ENCODE measurements around the gene MBD3.
"Not testable (repeated sequence)": the region's sequence is repeated elsewhere in the genome, so short reads cannot be mapped to it uniquely, and the experiment has no call there.

The MBD3 gene

GRCh38 chr19:1592755-1593500 is at the start of gene MBD3:
Gene MBD3, minus strand, starts transcription at chr19:1592865. Its CDS starts 234 bp downstream, at chr19:1592631.
- DNase-seq = peak; percentile 85 to 88

GRCh38 chr19:1640893-1641448 is 48.3 kb upstream of the MBD3 start:
- DNase-seq = not testable (repeated sequence)

- DNase-seq = no peak
Measured at GRCh38 chr19:1636325-1637236, 43.9 kb upstream of the MBD3 start.

GRCh38 chr19:1634938-1635243 is 42.2 kb upstream of the MBD3 start:
- no peak for DNase-seq

- DNase-seq = no peak
Measured at GRCh38 chr19:1634242-1634937, 41.7 kb upstream of the MBD3 start.

- no peak for DNase-seq
Measured at GRCh38 chr19:1633269-1633826, 40.7 kb upstream of the MBD3 start.

GRCh38 chr19:1632462-1633268 is 40.0 kb upstream of the MBD3 start:
- DNase-seq = no peak

GRCh38 chr19:1631557-1632100 is 39.0 kb upstream of the MBD3 start:
- DNase-seq = no peak

- no peak for DNase-seq
Measured at GRCh38 chr19:1630811-1631210, 38.1 kb upstream of the MBD3 start.

- DNase-seq = no peak
Measured at GRCh38 chr19:1630012-1630411, 37.3 kb upstream of the MBD3 start.

- DNase-seq = no peak
Measured at GRCh38 chr19:1629256-1629808, 36.7 kb upstream of the MBD3 start.

- no peak for DNase-seq
Measured at GRCh38 chr19:1627194-1627593, 34.5 kb upstream of the MBD3 start.

- no peak for DNase-seq
Measured at GRCh38 chr19:1626417-1627010, 33.8 kb upstream of the MBD3 start.

- DNase-seq = peak; percentile 59 to 68
Measured at GRCh38 chr19:1624458-1624857, 31.8 kb upstream of the MBD3 start.

- DNase-seq = no peak
Measured at GRCh38 chr19:1622541-1622940, 29.9 kb upstream of the MBD3 start.

GRCh38 chr19:1622007-1622406 is 29.3 kb upstream of the MBD3 start:
- DNase-seq = no peak

- no peak for DNase-seq
Measured at GRCh38 chr19:1621574-1621973, 28.9 kb upstream of the MBD3 start.

- DNase-seq = no peak
Measured at GRCh38 chr19:1621021-1621420, 28.4 kb upstream of the MBD3 start.

- DNase-seq = no peak
Measured at GRCh38 chr19:1620502-1620901, 27.8 kb upstream of the MBD3 start.

- no peak for DNase-seq
Measured at GRCh38 chr19:1619703-1620102, 27.0 kb upstream of the MBD3 start.

- no peak for DNase-seq
Measured at GRCh38 chr19:1619094-1619439, 26.4 kb upstream of the MBD3 start.

All from activated CD4-positive, alpha-beta T cell treated with anti-CD3 and anti-CD28 coated beads, Interleukin-2, amount 50 U/mL, for 48 hours (primary cell).